ENCODE results near the gene PEAK1. TPM values are rescaled to one million over a fixed set of nuclear protein-coding genes. Genes with fewer than 3 reads are reported as not detected.

Gene PEAK1
- total and polyA plus RNA-seq, 2 donors (not counting 3 experiments of a cell fraction or from before 2014, with no cell fraction given) = 17.9 to 91.9 TPM

GRCh38 chr15:77426871-77427270 is 7.0 kb upstream of the PEAK1 start:
- dilution Hi-C loops (cut with MboI; ENCODE audit: extremely low pct_ligation_motif_present, low sequenced_read_pairs) = no loop called here
- intact Hi-C loops (cut with micrococcal nuclease) = no loop called here
- Histone ChIP-seq H4K20me1 (replicated peaks; ENCODE audit: control insufficient read depth, extremely low read depth, insufficient read depth, low read length) (no peaks in the 10 kb centered on the region), H3K4me1 (ENCODE audit: control insufficient read depth, extremely low read depth, insufficient read depth, low read length) (peaks cover 4% of the 10 kb centered on the region), H3K4me3 (replicated peaks in 1 of 3; ENCODE audit: insufficient read depth in 1 of 3, low read depth in 1 of 3, low read length in 3 of 3) (no peak overlapping the region), H3K79me2 (ENCODE audit: control insufficient read depth, insufficient read depth, low read length) (peaks cover 52% of the 10 kb centered on the region), H3K9me1 (replicated peaks; ENCODE audit: control insufficient read depth, extremely low read depth, insufficient read depth, low read length) (no peaks in the 10 kb centered on the region), H3K36me3 (ENCODE audit: control insufficient read depth in 2 of 2, extremely low read depth in 1 of 2, insufficient read depth in 2 of 2, low read length in 2 of 2) (no peaks in the 10 kb centered on the region), H2AFZ (ENCODE audit: low read depth, low read length) (no peak overlapping the region), H3K9ac (replicated peaks; ENCODE audit: extremely low read depth, insufficient read depth, low read length) (no peak overlapping the region), H3K4me2 (ENCODE audit: insufficient read depth, low read length) (no peak overlapping the region), H3K9me3 (replicated peaks; ENCODE audit: control insufficient read depth, insufficient read depth, low read length) (no peaks in the 10 kb centered on the region), H3K27ac (ENCODE audit: insufficient read depth, low read depth, low read length) (no peak overlapping the region), H3K27me3 (ENCODE audit: control insufficient read depth in 2 of 2, insufficient read depth in 2 of 2, low read length in 2 of 2) (no peaks in the 10 kb centered on the region)
- TF ChIP-seq GATA2 (IDR thresholded peaks at IDR 0.05; ENCODE audit: insufficient read depth, insufficient read length, low read depth, low read length) = no peak
- no peak for TF ChIP-seq JUN (IDR thresholded peaks at IDR 0.05; ENCODE audit: borderline replicate concordance, insufficient read depth, insufficient read length, low read depth)
- POLR2A ChIA-PET = no interaction called here
- BruUV-seq (replicated peaks) = no TSS peak
- FAIRE-seq (no peak), DNase-seq (ENCODE audit: low read depth, low spot score) (no peak)
- CTCF ChIA-PET = interaction anchor here (0.7 to 1.6 kb wide), 3 partner anchors 11 to 70 kb away, joined by 3 to 6 read pairs (median 4); no protein-coding TSS in a partner anchor

- no TSS peak for BruUV-seq (replicated peaks)
- FAIRE-seq = no peak
- Histone ChIP-seq H4K20me1 (replicated peaks; ENCODE audit: control insufficient read depth, extremely low read depth, insufficient read depth, low read length) (no peaks in the 10 kb centered on the region), H3K4me1 (ENCODE audit: control insufficient read depth, extremely low read depth, insufficient read depth, low read length) (peaks cover 9% of the 10 kb centered on the region), H3K9me1 (replicated peaks; ENCODE audit: control insufficient read depth, extremely low read depth, insufficient read depth, low read length) (no peaks in the 10 kb centered on the region), H3K79me2 (ENCODE audit: control insufficient read depth, insufficient read depth, low read length) (peaks cover 56% of the 10 kb centered on the region), H3K27ac (ENCODE audit: insufficient read depth, low read depth, low read length) (no peak overlapping the region), H3K36me3 (ENCODE audit: control insufficient read depth in 2 of 2, extremely low read depth in 1 of 2, insufficient read depth in 2 of 2, low read length in 2 of 2) (no peaks in the 10 kb centered on the region), H3K27me3 (ENCODE audit: control insufficient read depth in 2 of 2, insufficient read depth in 2 of 2, low read length in 2 of 2) (no peaks in the 10 kb centered on the region), H3K9me3 (replicated peaks; ENCODE audit: control insufficient read depth, insufficient read depth, low read length) (no peaks in the 10 kb centered on the region), H3K4me2 (ENCODE audit: insufficient read depth, low read length) (no peak overlapping the region), H3K9ac (replicated peaks; ENCODE audit: extremely low read depth, insufficient read depth, low read length) (no peak overlapping the region), H2AFZ (ENCODE audit: low read depth, low read length) (no peak overlapping the region), H3K4me3 (replicated peaks in 1 of 3; ENCODE audit: insufficient read depth in 1 of 3, low read depth in 1 of 3, low read length in 3 of 3) (no peak overlapping the region)
- ChIA-PET POLR2A (no interaction called here), CTCF (interaction anchor here (0.7 to 1.6 kb wide), 3 partner anchors 11 to 117 kb away, joined by 3 to 6 read pairs (median 4); no protein-coding TSS in a partner anchor)
- TF ChIP-seq MYC (IDR thresholded peaks at IDR 0.05; ENCODE audit: low read depth, low read length) (no peak), MAX (IDR thresholded peaks at IDR 0.05; ENCODE audit: insufficient read depth, insufficient read length) (no peak), CTCF (IDR thresholded peaks at IDR 0.05; ENCODE audit: extremely low read depth in 1 of 2, insufficient read depth in 1 of 2, low read depth in 1 of 2, low read length in 2 of 2) (no peak), POLR2AphosphoS5 (IDR thresholded peaks at IDR 0.05; ENCODE audit: insufficient read depth, low read depth, low read length) (no peak)
- no peak for DNase-seq (ENCODE audit: low read depth, low spot score)
- intact Hi-C loops (cut with micrococcal nuclease) = no loop called here
- dilution Hi-C loops (cut with MboI; ENCODE audit: extremely low pct_ligation_motif_present, low sequenced_read_pairs) = no loop called here
Measured at GRCh38 chr15:77426377-77426776, 6.5 kb upstream of the PEAK1 start.
